RCC 7860 (cell line): ENCODE measurements around the gene RSPH1.
"Not testable (repeated sequence)": the region's sequence is repeated elsewhere in the genome, so short reads cannot be mapped to it uniquely, and the experiment has no call there.

ENCODE experiments used
- DNase-seq: peaks from one replicate; pipeline ENCODE4 v3.0.0-alpha.2; 2015; ENCODE audit warnings: low spot score
- FAIRE-seq: peaks from 2 replicates; lab custom pipeline; 2012; peaks lifted over from hg19 to GRCh38; lab: Jason Lieb, UNC

The RSPH1 gene

DNA sequence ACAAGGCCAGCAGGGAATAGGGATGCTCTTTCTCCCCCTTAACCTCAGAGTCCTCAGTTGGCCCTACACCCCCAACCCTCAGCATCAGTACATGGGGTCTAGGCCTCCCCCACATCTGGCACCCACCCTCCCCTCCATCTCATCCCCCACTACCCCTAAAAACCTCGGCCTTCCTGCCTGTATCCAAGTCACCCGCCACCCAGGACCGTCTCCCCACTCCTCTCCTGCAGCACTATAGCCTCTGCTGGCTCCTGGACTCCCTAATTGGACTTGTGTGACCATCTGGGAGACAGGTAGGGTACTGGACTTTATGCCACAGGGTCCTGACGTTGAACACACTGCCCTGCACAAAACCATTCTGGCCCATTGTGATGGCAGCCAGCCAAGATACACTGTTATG is 6.0 kb downstream of the RSPH1 start:
- FAIRE-seq (no peak), DNase-seq (no peak)

GRCh38 chr21:42489006-42489563 is 6.9 kb downstream of the RSPH1 start:
- no peak for DNase-seq
- no peak for FAIRE-seq

DNA sequence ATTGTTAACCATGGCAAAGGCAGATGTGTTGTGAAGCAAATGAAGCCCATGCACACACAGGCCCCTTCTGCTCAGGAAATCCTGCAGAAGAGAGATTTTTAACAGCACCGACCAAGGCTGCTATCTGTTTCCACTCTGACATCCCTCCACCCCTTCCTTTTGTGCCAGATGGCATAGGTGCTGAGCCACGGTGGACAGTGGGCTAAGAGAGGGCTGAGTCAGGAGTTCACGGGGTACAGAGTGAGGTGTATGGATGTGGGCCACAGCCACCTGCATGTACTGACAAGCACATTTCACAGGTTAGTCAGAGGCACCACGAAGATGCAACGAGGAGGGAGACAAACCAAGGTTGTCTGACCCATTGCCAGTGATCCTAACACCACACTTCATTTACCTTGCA is 9.5 kb downstream of the RSPH1 start:
- no peak for FAIRE-seq

GRCh38 chr21:42486072-42486471 is 10.0 kb downstream of the RSPH1 start:
- no peak for DNase-seq
- FAIRE-seq = no peak

More for the DNA sequence above, 9.5 kb downstream of the RSPH1 start:
- DNase-seq = no peak

DNA sequence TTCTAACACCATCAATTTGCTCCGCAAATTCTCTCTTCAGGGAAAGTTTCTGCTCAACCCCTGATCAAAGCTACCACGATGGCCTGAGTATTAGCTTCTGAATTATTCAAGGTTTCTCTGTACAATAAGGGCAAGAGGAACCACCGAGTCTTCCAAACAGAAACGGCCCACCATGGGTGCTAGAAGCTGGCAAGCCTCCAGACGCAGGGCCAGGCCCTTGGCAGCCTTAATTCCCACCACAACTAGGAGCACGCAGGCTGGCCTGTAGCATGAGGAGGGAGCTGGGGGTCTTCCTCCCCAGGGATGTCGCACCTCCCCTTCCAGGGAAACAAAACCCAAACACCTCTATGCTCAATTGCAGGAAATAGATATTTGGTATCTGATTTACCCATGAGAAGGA is 11.1 kb downstream of the RSPH1 start:
- DNase-seq (no peak), FAIRE-seq (no peak)

DNA sequence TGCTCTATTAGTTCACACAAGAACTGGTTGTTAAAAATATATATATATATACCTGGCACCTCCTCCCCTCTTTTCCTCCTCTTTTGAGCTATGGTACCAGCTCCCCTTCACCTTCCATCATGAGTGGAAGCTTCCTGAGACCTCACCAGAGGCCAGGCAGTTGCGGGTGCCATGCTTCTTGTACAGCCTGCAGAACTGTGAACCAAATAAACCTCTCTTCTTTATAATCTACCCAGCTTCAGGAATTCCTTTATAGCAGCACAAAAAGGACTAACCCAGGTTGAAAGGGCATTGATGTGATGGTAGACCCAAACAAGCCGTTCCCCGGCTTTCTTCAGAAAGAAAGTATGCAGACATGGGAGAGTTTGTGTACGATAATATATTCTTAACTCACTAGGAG is 14.9 kb downstream of the RSPH1 start:
- FAIRE-seq = no peak

DNA sequence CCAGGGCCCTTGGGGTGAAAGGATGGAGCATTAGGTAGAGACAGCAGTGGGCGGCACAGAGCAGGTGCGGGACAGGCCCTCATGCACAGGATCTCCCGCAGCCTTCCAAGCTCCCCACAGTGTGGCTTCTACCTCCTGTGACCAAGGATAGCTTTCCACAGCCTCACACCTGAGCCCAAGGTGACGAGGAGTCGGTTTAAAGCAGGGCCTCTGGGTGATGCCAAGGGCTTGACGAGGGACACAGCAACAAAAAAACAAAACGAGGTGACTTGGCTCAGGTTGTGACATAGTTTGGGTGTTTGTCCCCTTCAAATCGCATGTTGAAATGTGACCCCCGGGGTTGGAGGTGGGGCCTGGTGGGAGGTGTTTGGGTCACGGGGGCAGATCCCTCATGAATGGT is 15.3 kb downstream of the RSPH1 start:
- no peak for DNase-seq

More for the DNA sequence above, 14.9 kb downstream of the RSPH1 start:
- no peak for DNase-seq

DNA sequence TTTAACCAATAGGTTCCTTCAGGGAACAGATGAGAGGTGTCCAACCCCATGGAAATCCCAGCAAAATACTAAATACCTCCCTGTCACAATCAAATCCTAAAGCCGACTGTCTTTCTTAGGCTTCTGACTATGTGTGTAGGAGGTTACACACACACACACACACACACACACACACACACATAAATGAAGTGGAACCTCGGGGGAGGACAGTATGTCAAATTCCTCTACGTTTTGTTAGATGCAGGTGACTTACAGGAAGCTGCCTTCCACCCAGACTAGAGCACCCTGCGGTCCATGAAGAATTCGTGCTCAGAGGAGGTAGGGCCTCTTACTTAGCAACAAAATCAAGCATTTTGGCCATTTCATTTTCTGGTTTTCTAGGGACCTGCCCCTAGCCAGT is 16.4 kb downstream of the RSPH1 start:
- FAIRE-seq = no peak
- DNase-seq = no peak

More for the DNA sequence above, 15.3 kb downstream of the RSPH1 start:
- no peak for FAIRE-seq

DNA sequence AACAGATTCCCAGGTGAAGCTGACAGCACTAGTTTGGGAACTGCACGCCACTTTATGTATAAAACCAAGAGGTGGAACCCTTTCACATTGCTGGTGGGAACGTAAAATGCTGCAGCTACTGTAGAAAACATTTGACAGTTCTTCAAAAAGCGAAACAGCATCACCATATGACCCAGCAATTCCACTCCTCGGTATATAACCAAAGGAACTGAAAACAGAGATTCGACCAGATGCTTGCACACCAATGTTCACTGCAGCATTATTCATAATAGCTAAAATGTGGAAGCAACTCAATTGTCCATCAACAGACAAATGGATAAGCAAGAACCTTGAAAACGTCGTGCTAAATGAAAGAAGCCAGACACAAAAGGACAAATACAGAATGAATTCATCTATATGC is 17.5 kb downstream of the RSPH1 start:
- DNase-seq (no peak), FAIRE-seq (no peak)

GRCh38 chr21:42476388-42477331 is 19.4 kb downstream of the RSPH1 start:
- FAIRE-seq = no peak
- no peak for DNase-seq

- DNase-seq = no peak
- FAIRE-seq = no peak
Measured at GRCh38 chr21:42475526-42476387, 20.3 kb downstream of the RSPH1 start.

DNA sequence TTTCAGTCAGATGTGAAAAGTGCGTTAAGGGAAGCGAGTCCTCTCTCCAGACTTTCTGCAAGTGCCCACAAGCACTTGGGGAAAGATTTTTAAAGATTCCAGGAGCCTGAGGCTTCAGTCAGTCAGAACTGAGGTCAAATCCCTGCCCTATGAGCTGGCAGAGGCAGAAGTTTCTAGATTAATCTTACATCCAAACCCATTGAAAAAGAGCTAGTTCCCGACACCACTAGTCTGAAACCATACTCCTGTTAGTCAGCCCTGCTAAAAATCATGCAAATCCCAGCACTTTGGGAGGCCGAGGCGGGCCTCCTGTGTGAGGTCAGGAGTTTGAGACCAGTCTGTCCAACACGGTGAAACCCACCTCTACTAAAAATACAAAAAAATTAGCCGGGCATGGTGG is 21.0 kb downstream of the RSPH1 start:
- FAIRE-seq = no peak

DNA sequence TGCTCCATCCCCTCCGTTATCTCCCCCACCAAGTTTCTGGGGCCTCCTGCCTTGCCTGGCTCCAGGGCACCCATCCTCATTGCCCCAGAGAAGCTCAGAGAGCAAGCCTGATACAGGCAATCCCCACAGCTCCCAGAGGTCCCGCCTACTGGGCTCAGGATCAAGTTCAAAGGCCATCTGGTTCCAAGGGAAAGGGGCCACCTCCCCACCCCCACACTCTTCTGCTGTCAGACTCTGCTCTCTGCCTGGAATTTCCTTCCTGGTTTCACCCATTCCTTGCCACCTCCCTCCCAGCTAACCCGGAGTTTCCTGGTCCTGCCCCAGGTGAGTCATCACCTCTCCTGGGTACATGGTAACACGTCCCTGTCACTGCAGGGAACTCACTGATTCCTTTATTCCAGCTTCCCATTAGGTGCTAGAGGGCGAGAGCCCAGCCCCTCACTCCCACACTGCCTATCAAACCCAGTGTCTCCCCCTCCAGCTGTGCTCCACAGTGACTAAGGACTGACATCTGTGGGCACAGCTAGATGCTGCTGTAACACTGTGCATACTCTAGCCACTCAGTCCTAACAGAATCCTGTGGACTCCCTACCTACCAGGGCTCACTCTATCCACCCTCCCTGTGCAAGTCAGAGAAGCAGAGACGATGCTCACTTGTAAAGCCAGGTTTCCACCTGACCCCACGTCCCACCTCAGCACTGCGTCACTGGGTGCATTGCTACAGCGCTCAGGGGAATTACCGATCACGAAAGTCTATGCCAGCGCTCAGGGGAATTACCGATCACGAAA is 21.8 kb downstream of the RSPH1 start:
- peak; percentile 77 for FAIRE-seq
- DNase-seq = peak; percentile 88

More for the DNA sequence above, 21.0 kb downstream of the RSPH1 start:
- DNase-seq = no peak

- FAIRE-seq (no peak), DNase-seq (no peak)
Measured at GRCh38 chr21:42473498-42474042, 22.5 kb downstream of the RSPH1 start.

DNA sequence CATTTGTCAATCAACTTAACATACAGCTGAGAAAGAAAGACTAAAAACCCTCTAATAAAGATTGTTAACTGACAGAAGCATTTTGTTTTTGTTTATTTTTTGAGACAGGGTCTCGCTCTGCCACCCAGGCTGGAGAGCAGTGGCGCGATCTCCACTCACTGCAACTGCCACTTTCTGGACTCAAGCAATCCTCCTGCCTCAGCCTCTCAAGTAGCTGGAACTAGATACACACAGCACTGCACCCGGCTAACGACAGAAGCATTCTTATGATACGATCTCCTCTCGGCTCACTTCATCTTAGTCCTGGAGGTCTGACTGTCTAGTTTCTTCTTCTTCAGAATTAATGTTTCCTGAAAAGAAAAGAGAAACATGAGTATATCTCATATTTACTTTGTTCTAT is 23.5 kb downstream of the RSPH1 start:
- FAIRE-seq (no peak), DNase-seq (no peak)

GRCh38 chr21:42471716-42472330 is 24.2 kb downstream of the RSPH1 start:
- DNase-seq = no peak
- FAIRE-seq = no peak

GRCh38 chr21:42471206-42471605 is 24.8 kb downstream of the RSPH1 start:
- FAIRE-seq = no peak
- no peak for DNase-seq

GRCh38 chr21:42469726-42470125 is 26.3 kb downstream of the RSPH1 start:
- FAIRE-seq, DNase-seq: not testable (repeated sequence)

- no peak for FAIRE-seq
- no peak for DNase-seq
Measured at GRCh38 chr21:42469272-42469671, 26.8 kb downstream of the RSPH1 start.
